ENCODE results near the gene RPL39.

The RPL39 gene

GRCh38 chrX:119759248-119759766 lies 32.1 kb downstream of the RPL39 start:
- ATAC-seq = no peak
- TF ChIP-seq TCF4 (CRISPR knock-in tag; IDR thresholded peaks at IDR 0.05; ENCODE audit: borderline replicate concordance) (no peak), BACH2 (CRISPR knock-in tag; IDR thresholded peaks at IDR 0.05; ENCODE audit: borderline replicate concordance) (no peak), OSR1 (CRISPR knock-in tag; IDR thresholded peaks at IDR 0.05) (no peak), CREB5 (CRISPR knock-in tag; IDR thresholded peaks at IDR 0.05; ENCODE audit: low read depth) (no peak), ZNF565 (CRISPR knock-in tag; conservative IDR thresholded peaks at IDR 0.05; ENCODE audit: low read depth) (no peak), SNAI2 (CRISPR knock-in tag; IDR thresholded peaks at IDR 0.05) (no peak), RARB (CRISPR knock-in tag; IDR thresholded peaks at IDR 0.05) (no peak), PPARA (CRISPR knock-in tag; IDR thresholded peaks at IDR 0.05; ENCODE audit: borderline replicate concordance) (no peak), ZFP30 (CRISPR knock-in tag; IDR thresholded peaks at IDR 0.05) (no peak), POU6F1 (CRISPR knock-in tag; IDR thresholded peaks at IDR 0.05; ENCODE audit: borderline replicate concordance, low read depth) (no peak), ESRRG (CRISPR knock-in tag; IDR thresholded peaks at IDR 0.05) (no peak), ISL1 (CRISPR knock-in tag; IDR thresholded peaks at IDR 0.05) (no peak), CSDC2 (CRISPR knock-in tag; IDR thresholded peaks at IDR 0.05) (no peak), ZC3H10 (CRISPR knock-in tag; IDR thresholded peaks at IDR 0.05) (no peak), ZNF8 (CRISPR knock-in tag; IDR thresholded peaks at IDR 0.05) (no peak), PATZ1 (CRISPR knock-in tag; IDR thresholded peaks at IDR 0.05; ENCODE audit: borderline replicate concordance) (no peak), TSHZ2 (CRISPR knock-in tag; IDR thresholded peaks at IDR 0.05) (no peak), ZFP3 (CRISPR knock-in tag; IDR thresholded peaks at IDR 0.05) (no peak), CSRNP3 (CRISPR knock-in tag; IDR thresholded peaks at IDR 0.05) (no peak)

- peak; percentile 71 for ATAC-seq
These were observed 32.6 kb downstream of the RPL39 start for GRCh38 chrX:119758731-119759247.

More at GRCh38 chrX:119758731-119759247, 32.6 kb downstream of the RPL39 start:
- no peak for TF ChIP-seq CSRNP3 (CRISPR knock-in tag; IDR thresholded peaks at IDR 0.05)

Data from SK-N-SH treated with all-trans-retinoic acid at 6 μM for 48 hours (cell line).